ENCODE measurements around the gene LDB2. TPM values are rescaled to one million over a fixed set of nuclear protein-coding genes. Genes with fewer than 3 reads are reported as not detected.

The LDB2 gene
- total RNA-seq, 2 donors from 2014 or later = not detected

DNA sequence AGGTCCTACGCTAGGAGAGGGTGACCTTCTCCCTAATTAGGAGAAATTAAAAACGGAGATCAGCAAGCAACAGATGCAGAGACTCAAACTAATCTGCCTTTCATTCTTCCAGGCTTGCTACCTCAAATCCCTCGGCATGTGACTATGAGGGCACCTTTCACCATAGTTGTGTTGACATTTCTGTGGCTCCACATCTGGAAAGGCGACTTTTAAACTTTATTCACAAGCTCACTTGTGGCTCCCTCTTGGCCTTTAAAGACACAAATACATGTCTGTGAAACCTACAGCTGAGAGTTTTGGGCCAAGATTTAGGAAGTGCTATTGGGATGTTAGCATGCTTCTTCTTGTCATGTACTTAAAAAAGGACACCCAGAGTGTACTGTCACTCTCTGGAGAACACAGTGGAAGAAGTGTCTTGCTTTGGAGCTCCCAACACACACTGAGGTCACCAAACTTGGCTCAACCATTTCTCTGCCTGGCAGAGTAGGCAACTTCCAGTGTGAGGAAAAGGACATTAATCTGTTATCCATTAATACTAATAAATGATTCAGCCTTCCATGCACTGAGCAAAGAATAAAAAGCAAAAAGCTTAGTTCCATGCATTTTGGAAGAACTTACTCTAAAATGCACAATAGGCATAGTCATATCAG is 60.1 kb downstream of the LDB2 start:
- Mint-ChIP-seq H3K27me3 (peaks cover 6% of the 10 kb centered on the region), H3K9me3 (no peaks in the 10 kb centered on the region), H3K36me3 (ENCODE audit: low read depth) (no peaks in the 10 kb centered on the region), H3K4me1 (no peaks in the 10 kb centered on the region), H3K27ac (no peak overlapping the region), H3K4me3 (no peak overlapping the region)
- no peak for ATAC-seq (replicated peaks)

DNA sequence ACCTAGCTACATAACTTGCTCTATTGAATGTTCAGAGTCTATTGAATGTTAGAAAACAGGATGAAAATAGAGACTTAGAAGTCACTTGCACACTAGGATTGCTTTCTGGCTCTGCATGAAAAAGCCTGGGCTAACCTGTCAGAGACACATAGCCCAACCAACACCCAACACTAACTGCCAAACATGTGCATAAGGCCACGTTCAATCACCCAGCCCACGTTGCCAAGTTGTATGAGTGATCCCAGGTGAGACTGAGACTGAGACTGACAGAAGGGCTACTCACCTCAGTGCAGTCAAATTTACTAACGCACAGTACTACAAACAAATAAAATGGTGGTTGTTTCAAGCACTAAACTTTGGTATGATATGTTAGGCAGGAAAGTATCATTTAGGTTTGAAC is 61.0 kb downstream of the LDB2 start:
- Mint-ChIP-seq H3K27me3 (peaks cover 6% of the 10 kb centered on the region), H3K4me1 (no peaks in the 10 kb centered on the region), H3K36me3 (ENCODE audit: low read depth) (no peaks in the 10 kb centered on the region), H3K9me3 (no peaks in the 10 kb centered on the region), H3K4me3 (no peak overlapping the region), H3K27ac (no peak overlapping the region)
- no peak for ATAC-seq (replicated peaks)

DNA sequence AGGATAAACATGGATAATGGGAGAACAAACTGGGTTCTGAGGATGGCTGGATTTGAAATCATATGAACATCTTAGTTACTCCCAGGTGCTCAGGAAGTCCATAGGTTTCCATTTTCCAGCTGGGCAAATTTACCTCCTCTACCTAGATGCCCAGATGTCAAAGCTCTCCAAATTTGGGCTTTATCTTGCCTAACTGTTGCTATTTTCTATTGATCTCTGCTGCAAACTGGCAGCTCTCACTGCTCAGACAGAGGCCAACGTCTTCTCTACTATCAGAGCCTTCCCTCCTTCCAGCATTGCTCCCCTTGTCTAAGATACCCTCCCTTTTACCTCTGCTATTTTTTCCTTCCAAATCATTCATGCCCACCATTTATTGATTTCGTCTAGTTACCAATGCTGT is 62.1 kb downstream of the LDB2 start:
- Mint-ChIP-seq H3K27me3 (peaks cover 3% of the 10 kb centered on the region), H3K9me3 (no peaks in the 10 kb centered on the region), H3K4me1 (no peaks in the 10 kb centered on the region), H3K4me3 (no peak overlapping the region), H3K36me3 (ENCODE audit: low read depth) (no peaks in the 10 kb centered on the region), H3K27ac (no peak overlapping the region)
- ATAC-seq (replicated peaks) = no peak

DNA sequence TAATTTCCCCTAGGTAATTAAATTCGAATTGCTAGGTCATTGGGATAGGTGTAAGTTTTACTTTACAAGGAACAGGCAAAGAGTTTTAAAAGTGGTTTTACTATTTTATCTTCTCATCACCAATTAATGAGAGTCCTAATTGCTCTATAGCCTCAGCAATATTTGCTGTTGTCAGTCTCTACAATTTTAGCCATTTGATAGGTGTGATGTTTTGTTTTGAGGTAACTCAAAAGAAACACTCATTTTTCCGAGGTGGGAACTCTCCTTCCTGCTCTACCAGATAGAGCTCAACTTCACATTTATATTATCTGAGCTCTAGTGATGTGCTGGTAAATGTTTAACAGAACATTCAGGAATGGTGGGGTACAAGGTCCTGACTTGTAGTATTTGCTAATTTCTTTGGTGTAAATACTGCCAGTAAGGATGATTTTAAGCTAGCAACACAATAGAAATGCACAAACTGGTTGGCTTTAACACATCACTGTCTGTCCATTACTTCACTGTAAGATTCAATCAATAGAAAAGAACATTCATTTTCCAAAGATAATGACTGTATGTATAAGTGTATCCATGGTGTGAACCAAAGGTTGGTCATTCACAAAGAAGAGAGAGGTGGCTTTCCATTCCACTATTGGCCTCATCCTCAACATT is 62.7 kb downstream of the LDB2 start:
- no peak overlapping the region for H3K4me3 Mint-ChIP-seq
- H3K9me3 Mint-ChIP-seq = no peaks in the 10 kb centered on the region
- H3K36me3 Mint-ChIP-seq (ENCODE audit: low read depth) = no peaks in the 10 kb centered on the region
- H3K4me1 Mint-ChIP-seq = no peaks in the 10 kb centered on the region
- no peak for ATAC-seq (replicated peaks)
- peaks cover 3% of the 10 kb centered on the region for H3K27me3 Mint-ChIP-seq
- no peak overlapping the region for H3K27ac Mint-ChIP-seq

DNA sequence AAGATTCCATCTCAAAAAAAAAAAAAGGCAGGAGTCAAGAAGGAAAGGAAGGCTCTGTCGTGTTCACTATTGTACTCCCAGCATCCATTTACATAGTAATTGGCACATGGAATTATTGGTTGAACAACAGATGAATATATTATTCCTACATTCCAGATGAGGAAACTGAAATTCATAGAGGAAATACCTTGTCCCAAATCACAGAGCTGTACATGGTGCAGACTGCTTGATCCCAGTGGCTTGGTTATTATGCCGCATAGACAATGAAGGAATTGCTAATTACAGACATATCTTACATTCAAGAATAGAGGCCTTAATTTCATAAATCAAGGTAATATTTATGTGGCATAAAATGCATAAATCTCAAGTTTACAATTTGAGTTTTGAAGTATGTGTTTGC is 63.6 kb downstream of the LDB2 start:
- H3K27ac Mint-ChIP-seq = no peak overlapping the region
- no peaks in the 10 kb centered on the region for H3K4me1 Mint-ChIP-seq
- peaks cover 3% of the 10 kb centered on the region for H3K27me3 Mint-ChIP-seq
- no peak overlapping the region for H3K4me3 Mint-ChIP-seq
- no peak for ATAC-seq (replicated peaks)
- H3K36me3 Mint-ChIP-seq (ENCODE audit: low read depth) = no peaks in the 10 kb centered on the region
- H3K9me3 Mint-ChIP-seq = no peaks in the 10 kb centered on the region

DNA sequence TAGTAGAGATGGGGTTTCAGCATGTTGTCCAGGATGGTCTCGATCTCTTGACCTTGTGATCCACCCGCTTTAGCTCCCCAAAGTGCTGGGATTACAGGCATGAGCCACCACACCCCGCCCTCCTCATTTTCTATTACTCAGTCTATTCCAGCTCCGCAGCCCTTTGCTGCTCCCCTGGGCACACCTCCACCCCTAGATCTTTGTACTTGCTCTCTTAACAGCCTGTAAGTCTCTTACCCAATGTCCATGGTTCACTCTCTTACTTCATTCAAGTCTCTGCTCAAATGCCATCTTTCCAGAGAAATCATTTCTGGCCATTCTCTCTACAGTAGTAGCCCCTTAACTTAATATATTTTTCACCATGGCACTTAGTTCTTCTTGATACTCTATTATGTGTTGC is 64.7 kb downstream of the LDB2 start:
- no peaks in the 10 kb centered on the region for H3K36me3 Mint-ChIP-seq (ENCODE audit: low read depth)
- no peaks in the 10 kb centered on the region for H3K4me1 Mint-ChIP-seq
- ATAC-seq (replicated peaks) = no peak
- peaks cover 3% of the 10 kb centered on the region for H3K27me3 Mint-ChIP-seq
- H3K9me3 Mint-ChIP-seq = no peaks in the 10 kb centered on the region
- no peak overlapping the region for H3K4me3 Mint-ChIP-seq
- no peak overlapping the region for H3K27ac Mint-ChIP-seq

DNA sequence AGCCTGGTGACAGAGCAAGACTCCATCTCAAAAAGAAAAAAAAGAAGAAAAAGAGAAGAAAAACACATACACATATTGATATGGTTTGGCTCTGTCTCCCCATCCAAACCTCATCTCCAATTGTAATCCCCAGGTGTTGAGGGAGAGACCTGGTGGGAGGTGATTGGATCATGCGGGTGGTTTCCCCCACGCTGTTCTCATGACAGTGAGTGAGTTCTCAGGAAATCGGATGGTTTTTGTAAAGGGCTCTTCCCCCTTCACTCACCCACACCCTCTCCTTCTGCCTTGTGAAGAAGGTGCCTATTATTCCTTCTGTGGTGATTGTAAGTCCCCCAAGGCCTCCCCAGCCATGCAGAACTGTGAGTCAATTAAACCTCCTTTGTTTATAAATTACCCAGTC is 68.4 kb downstream of the LDB2 start:
- Mint-ChIP-seq H3K4me3 (no peak overlapping the region), H3K4me1 (no peaks in the 10 kb centered on the region), H3K36me3 (ENCODE audit: low read depth) (no peaks in the 10 kb centered on the region), H3K9me3 (no peaks in the 10 kb centered on the region), H3K27ac (no peak overlapping the region), H3K27me3 (peaks cover 7% of the 10 kb centered on the region)
- no peak for ATAC-seq (replicated peaks)

DNA sequence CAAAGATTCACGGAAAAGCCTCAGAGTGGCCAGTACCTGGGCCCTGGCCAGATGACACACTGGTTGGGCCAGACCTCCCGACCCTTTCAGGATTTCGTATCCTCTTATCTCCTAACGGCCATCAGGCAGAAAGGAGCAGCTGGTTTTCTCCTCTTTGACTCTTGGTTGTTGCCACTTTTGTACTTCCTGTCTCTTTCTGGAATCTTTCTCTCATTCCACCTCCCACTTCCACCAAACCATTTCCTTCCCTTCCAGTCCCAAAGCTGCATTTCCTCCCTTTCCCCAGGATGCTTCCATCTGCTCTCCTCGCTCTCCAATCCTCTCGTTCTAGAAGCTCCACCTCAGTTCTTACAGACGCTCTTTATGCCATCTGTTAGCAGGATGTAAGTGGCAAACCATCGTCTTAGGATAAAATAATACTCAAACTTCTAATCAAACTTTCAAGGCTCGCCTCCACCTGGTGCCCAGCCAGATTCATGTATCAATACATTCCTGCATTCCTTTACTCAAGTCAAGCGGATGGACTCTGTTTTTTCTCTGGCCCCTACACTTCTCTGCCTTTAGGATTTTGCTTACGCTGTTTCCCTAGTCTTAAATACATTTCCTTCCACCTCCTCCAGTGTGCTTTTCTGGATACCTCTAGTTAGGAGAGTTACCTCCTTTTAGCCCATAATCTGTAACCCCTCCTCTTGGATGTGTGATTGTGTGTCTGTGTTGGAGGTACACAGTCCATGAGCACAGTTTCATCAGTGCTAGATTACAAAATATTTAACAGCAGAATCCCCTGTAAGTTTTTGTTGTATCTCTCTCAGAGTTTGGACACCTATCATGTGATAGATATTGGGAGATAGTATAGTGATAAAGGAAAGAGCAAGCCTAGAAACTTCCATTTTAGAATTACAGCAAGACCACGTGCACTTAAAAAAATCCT is 70.4 kb downstream of the LDB2 start:
- Mint-ChIP-seq H3K27ac (no peak overlapping the region), H3K4me3 (no peak overlapping the region), H3K27me3 (peaks cover 7% of the 10 kb centered on the region), H3K36me3 (ENCODE audit: low read depth) (no peaks in the 10 kb centered on the region), H3K4me1 (no peaks in the 10 kb centered on the region), H3K9me3 (no peaks in the 10 kb centered on the region)
- ATAC-seq (replicated peaks) = no peak

DNA sequence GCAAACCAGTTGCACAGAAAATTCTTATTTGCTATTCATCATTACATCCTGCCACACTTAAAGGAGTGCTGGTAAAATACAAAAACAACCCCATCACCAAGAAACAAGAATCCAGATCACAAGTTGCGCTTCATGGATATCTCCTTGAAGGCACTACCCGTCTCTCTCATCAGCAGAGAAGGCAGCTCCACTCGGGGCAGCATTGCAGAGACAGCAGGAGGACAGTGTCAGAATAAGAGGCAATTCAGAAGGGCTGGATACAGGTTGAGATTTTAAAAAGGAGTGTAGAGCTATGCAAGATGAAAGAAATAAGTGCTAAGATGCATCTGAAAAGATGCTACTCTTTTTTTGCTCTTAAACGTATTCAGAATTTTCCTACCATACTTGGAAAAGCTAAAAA is 71.4 kb downstream of the LDB2 start:
- no peaks in the 10 kb centered on the region for H3K9me3 Mint-ChIP-seq
- H3K4me1 Mint-ChIP-seq = no peaks in the 10 kb centered on the region
- H3K4me3 Mint-ChIP-seq = no peak overlapping the region
- ATAC-seq (replicated peaks) = no peak
- no peaks in the 10 kb centered on the region for H3K36me3 Mint-ChIP-seq (ENCODE audit: low read depth)
- H3K27me3 Mint-ChIP-seq = peaks cover 8% of the 10 kb centered on the region
- no peak overlapping the region for H3K27ac Mint-ChIP-seq

DNA sequence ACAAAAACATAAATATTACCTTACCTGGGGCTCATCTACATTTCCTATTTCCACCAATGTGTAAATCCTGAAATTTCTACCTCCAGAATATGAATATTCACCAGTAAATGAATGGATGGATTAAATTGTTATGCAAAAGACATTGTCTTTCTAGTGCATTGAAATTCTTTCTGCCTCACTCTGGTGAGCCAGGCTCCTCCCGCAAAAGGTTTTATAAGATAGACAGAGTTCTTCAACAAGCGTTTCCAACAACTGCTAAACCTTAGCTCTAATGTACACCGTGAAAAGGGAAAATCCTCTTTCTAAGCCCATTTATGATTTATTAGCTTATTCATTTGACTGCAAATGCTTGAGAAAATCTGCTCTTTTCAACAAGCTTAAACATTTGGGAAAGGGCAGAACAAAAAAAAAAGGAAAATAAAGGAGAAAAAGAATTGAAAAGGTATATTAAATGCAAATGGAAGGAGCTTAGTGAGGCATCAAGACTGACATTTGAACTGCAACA is 72.0 kb downstream of the LDB2 start:
- ATAC-seq (replicated peaks) = no peak
- peaks cover 8% of the 10 kb centered on the region for H3K27me3 Mint-ChIP-seq
- no peak overlapping the region for H3K4me3 Mint-ChIP-seq
- H3K27ac Mint-ChIP-seq = no peak overlapping the region
- H3K9me3 Mint-ChIP-seq = no peaks in the 10 kb centered on the region
- no peaks in the 10 kb centered on the region for H3K4me1 Mint-ChIP-seq
- H3K36me3 Mint-ChIP-seq (ENCODE audit: low read depth) = no peaks in the 10 kb centered on the region

DNA sequence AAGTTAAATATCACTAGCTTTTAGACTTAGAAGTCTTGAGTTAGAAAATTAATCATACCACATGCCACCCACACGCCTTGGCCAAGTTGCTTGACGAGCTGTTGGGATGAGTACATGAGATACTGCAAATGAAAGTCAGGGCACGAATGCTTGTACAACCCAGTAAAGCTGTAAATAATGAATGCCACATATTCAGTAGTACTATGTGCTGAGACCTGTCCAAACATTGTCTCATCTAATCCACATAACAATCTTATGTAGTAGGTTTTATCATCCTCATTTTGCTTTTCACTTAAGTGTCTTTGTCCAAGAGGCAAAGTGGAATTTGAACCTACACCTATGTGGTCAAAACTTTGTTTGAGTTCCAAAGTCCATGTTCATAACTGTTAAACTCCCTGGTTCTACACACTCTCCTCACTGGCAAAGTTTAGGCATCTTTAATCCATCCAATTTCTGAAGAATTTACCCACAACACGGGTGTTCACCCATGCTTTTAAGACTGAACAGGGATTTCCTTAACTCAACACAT is 74.1 kb downstream of the LDB2 start:
- no peak overlapping the region for H3K27ac Mint-ChIP-seq
- H3K9me3 Mint-ChIP-seq = no peaks in the 10 kb centered on the region
- peaks cover 8% of the 10 kb centered on the region for H3K27me3 Mint-ChIP-seq
- H3K4me3 Mint-ChIP-seq = no peak overlapping the region
- H3K36me3 Mint-ChIP-seq (ENCODE audit: low read depth) = no peaks in the 10 kb centered on the region
- no peak for ATAC-seq (replicated peaks)
- no peaks in the 10 kb centered on the region for H3K4me1 Mint-ChIP-seq

DNA sequence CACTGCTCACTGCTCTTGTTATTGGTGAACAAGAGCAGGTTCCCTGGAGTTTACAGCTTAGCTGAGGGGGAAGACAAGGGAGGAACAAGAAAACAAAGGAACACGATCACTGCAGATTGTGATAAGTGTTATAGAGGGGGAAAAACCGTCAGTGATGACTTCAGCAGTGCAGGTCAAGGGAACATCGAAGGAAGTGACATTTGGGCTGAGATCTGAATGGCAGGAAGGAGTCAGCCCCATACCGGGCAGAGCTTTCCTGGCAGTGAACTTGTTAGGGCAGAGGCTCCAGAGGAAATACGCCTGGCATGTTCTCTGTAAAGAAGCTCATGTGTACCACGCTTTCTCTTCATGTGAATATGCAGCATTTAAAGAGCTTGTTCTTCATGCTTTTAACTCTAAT is 78.1 kb downstream of the LDB2 start:
- Mint-ChIP-seq H3K27ac (no peak overlapping the region), H3K36me3 (ENCODE audit: low read depth) (no peaks in the 10 kb centered on the region), H3K9me3 (no peaks in the 10 kb centered on the region), H3K4me3 (no peak overlapping the region), H3K4me1 (no peaks in the 10 kb centered on the region), H3K27me3 (peaks cover 4% of the 10 kb centered on the region)
- ATAC-seq (replicated peaks) = no peak

DNA sequence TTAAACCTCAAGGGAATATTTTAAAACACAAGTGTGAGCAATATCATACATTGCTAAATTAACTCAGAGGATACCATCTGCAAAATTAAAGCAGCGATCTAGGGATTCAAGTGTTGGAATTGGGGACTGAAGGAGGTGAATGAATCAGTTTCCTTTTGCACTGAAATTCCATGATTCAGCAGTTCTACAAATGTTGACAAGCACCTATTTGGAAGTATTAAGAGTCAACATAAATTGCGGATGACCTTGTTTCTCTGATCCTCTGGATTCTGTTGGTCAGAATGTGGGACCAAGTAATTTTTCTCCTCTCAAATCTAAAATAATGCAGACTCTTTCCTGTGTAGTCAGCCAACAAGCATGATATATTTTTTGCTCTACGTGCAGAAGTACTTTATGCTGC is 78.8 kb downstream of the LDB2 start:
- no peak overlapping the region for H3K27ac Mint-ChIP-seq
- no peaks in the 10 kb centered on the region for H3K4me1 Mint-ChIP-seq
- H3K9me3 Mint-ChIP-seq = no peaks in the 10 kb centered on the region
- no peak overlapping the region for H3K4me3 Mint-ChIP-seq
- ATAC-seq (replicated peaks) = no peak
- no peaks in the 10 kb centered on the region for H3K36me3 Mint-ChIP-seq (ENCODE audit: low read depth)
- H3K27me3 Mint-ChIP-seq = peaks cover 4% of the 10 kb centered on the region

DNA sequence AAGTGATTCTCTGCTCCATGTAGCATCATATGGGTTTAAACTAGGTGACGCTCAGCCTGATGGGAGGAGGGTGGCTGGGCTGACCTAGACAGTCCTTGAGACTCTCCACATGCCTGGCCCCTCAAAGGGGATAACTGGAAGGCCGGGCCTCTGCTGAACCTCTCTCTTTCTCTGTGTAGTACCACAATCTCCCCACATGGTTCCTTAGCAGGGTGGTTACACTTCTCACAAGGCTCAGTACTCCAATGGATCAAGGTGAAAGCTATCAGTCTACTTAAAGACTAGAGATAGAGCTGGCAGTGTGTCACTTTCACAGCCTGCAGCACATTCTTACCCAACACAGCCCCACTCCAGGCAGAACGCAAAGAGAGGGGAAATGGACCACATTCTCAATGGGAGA is 80.4 kb downstream of the LDB2 start:
- no peak for ATAC-seq (replicated peaks)
- H3K9me3 Mint-ChIP-seq = peaks cover 4% of the 10 kb centered on the region
- H3K36me3 Mint-ChIP-seq (ENCODE audit: low read depth) = no peaks in the 10 kb centered on the region
- H3K27me3 Mint-ChIP-seq = peaks cover under 1% of the 10 kb centered on the region
- H3K4me1 Mint-ChIP-seq = no peaks in the 10 kb centered on the region
- H3K4me3 Mint-ChIP-seq = no peak overlapping the region
- no peak overlapping the region for H3K27ac Mint-ChIP-seq

All from activated T-helper 17 cell treated with anti-CD3 and anti-CD28 coated beads, Interleukin-2, amount 50 U/mL, for 72 hours (primary cell).